NCI-H1436 (cell line): ENCODE results near the gene PICK1.
A peak's percentile ranks its signal among the peaks of the same experiment; 100 is the strongest.

Experiments
- DNase-seq: peaks from one replicate; lab custom pipeline; 2025; lab: John Stamatoyannopoulos, UW

PICK1 gene

GRCh38 chr22:38049812-38050619 lies 7.2 kb upstream of the PICK1 start:
- no peak for DNase-seq

GRCh38 chr22:38050720-38051119 lies 6.5 kb upstream of the PICK1 start:
- no peak for DNase-seq

GRCh38 chr22:38051261-38051660 lies 5.9 kb upstream of the PICK1 start:
- DNase-seq = no peak

DNA sequence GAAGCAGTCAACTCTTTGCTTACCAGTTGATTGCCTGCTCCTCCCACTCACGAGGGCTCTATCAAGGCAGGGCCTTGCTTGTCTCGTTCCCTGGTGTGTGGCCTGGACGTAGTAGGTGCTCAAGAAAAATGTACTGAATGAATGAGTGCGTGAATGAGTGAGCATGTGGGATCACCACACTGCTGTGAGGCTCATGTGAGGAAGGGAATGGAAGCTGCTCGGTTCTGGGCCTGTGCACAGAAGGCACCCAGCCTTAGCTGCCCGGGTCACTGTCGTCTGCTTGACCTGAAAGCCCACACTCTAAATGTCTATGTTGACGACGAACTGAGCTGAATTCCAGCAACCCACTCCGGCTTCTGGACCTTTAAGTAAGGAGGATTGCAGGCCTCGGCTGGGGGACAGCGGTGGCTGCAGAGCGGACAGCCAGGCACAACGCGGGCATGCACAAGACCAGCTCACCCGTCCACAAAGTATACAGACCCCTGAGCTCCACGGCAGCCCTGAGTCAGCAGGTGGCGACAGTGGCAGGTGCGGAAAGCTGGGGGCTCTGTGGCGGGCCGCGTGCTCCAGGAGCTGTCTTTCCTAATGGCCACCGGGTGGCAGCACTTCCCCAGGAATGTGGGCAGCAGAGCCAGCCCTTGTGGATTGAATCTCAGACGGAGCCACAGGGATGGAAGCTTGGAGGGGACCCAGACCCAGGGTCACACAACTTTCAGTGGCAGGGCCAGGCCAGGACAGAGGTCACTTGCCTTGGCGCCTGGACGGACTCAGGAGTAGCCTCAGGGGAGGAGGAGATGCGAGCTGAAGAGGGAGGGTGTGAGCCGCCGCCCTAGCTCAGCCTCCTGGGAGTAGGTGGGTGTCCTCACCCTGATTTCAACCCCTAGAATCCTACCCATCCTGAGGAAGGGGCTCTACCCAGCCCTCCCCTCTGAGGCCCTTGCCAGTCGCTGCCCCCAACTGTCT lies 5.0 kb upstream of the PICK1 start:
- peak; percentile 81 for DNase-seq

DNA sequence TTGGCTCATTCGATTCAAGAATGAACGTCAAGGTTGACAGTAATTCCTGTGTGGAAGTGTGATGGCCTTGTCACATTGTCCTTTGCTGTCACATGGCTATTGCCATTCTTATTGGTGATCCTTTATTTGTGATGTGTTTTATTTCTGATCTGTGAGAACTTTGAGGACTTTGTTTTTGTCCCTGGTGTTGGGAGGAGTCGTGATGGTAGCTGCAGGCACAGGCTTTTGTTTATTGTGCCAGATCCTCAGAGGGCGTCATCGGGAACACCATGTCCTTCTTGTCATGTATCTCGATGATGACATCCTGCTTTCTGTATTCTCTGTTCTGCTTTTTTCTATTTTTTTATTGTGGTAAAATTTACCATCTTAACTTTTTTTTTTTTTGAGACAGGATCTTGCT lies 5.6 kb downstream of the PICK1 start:
- DNase-seq = no peak

GRCh38 chr22:38065539-38065938 lies 8.3 kb downstream of the PICK1 start:
- no peak for DNase-seq

DNA sequence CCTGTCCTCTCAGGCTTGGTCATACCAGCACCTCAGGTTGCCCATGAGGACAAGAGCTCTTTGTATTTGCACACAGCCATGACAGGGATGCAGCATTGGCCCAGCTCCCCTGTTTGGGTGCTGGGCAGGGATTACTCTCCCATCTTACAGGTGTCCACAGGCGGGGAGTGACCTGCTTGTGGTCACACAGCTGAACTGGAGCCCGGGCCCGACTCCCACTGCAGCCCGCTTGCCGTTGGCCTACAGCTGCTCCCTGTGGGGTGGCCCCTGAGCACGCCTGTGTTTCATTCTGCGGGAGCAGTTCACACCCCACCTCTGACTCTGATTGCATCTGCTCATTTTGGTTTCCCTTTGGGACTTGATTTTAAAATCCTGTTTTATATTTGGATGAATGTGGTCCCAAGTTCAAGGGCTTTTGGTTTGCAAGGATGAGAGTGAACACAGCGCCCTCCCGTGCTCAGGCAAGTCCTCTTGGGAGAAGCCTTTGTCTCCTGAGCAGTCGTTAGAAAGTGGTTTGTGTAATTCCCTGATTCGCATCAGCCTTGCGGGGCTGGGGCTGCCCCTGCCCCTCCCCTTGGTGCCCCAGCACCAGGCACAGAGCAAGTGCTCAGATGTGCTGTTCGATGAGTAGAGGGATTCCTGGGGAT lies 9.3 kb downstream of the PICK1 start:
- DNase-seq = no peak

DNA sequence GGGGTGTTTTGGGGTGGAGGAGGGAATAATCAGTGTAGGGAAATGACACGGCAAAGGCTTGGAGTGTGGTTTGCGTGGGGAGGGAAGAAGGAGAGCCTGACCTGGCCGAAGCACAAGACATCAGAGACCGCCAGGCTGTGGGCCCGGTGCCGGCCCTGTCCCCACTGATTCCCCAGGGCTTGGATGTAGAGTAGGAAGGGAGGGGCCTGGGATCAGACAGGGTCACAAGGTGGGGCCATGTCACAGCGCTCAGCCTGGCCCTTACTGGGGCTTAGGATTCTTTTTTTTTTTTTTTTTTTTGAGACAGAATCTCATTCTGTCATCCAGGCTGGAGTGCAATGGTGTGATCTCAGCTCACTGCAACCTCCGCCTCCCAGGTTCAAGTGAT lies 9.8 kb downstream of the PICK1 start:
- no peak for DNase-seq

DNA sequence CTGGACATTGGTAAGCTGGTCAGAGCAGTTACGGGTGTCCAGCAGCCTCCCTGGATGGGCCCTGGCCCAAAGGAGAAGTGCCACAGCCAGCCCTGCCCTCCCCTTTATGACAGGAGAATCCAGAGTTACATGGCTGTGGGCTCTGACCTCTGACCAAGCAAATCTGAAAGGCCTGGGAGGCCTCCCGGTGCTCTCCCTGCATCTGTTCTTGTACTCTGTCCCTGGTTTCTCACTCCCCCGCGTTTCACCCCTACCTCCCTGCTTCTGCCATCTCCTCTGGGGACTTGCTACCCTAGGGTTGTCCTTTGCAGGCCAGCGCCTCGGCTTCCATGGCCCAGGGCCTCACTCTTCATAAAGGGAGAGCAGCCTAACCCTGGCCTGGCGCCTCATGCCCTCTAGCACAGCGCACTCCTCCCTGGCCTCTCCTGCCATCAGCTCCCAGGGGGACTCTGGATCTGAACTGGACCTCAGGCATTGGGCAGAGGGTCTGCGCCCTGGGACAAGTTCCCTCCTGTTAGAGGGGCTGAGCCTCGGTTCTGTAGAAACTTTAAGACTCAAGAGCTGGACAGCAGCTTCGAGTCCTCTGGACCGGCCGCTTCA lies 10.7 kb downstream of the PICK1 start:
- DNase-seq = no peak

GRCh38 chr22:38068641-38069371 lies 11.6 kb downstream of the PICK1 start:
- DNase-seq = no peak

DNA sequence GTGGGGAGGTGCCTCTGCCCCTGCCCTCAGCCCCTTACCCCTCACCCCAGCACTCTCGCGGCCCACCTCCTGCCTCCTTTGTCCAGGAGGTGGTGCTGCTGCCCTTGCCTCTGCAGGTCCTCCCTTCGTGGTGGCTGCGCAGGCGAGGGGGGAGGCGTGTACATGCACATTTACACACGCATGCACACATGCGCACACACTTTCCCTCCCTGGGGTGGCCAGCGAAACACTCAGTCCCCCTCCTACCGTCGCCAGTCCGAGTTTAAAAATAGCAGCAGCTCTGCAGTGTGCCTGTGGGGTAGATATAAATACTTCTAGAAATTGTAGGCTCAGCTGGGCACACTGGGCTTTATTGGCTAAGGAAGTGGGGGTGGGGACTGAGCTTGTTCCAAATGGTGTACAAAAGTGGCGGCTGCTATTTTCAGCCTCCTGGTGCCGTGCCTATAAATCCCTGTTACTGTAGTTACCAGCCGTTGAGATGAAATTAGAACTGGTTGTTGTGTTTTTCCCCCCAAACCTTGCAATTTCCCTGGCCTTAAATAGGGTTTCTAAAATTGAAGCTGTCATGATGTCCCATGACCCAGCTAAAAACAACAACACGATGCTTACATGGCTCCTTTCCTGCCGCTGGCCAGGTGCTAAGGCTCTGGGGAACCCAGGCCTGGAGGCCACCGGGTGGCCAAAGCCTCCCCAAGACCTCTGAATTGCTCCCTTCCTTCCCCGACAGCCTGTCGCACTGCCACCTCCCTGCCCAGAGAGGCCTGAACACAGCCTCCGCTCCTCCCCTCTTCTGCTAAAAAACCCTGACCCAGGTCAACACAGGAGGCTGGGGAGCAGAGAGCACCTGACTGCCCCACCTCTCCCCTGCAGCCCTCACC lies 12.4 kb downstream of the PICK1 start:
- DNase-seq = no peak

DNA sequence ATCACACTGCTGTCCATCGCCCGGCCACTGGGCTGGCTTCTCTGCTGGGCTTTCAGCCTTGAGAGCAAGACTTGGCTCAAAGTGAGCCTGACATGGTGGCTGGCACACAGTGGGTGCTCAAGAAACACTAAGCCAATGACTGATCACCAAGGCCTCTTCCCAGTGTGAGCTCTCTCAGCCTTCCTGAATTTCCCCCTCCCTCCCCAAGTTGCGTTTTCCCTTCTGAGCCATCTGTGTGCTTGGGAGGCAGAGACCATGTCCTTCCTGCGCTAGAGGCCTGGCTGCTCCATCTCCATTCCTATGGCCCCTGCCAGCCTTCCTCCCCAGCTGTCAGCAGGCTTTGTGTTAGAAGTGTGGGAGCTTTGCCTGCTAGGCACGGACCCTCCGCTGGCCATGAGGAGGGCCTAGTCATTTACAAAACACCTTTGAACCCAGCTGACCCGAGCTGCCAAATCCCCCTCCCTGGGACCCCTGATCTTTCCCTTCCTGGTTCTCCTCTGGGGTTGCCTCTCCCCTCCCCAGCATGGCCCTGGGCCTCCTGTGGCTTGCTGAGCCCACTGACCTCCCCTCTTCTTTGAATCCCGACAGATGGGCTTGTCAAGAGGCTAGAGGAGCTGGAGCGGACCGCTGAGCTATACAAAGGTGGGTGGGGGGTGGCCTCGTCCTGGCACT lies 13.2 kb downstream of the PICK1 start:
- no peak for DNase-seq

- no peak for DNase-seq
These were observed 14.5 kb downstream of the PICK1 start for GRCh38 chr22:38071421-38072321.

- no peak for DNase-seq
These were observed 15.3 kb downstream of the PICK1 start for GRCh38 chr22:38072322-38073149.

GRCh38 chr22:38073150-38074130 lies 16.2 kb downstream of the PICK1 start:
- no peak for DNase-seq
